Activated CD4-positive, alpha-beta memory T cell treated with anti-CD3 and anti-CD28 coated beads for 36 hours (primary cell): Measurements from ENCODE around the gene HOXA7. TPM values are rescaled to one million over a fixed set of nuclear protein-coding genes. Genes with fewer than 3 reads are reported as not detected.

Source experiments
- CTCF ChIA-PET: fragments of 350-600 bp; sonication (Branson Sonifier 250); formaldehyde crosslinking; loops from one replicate; lab custom pipeline; 2021; ENCODE audit warnings: antibody characterized with exemption, inconsistent platforms; lab: Charles Lee
- POLR2A ChIA-PET: fragments of 350-600 bp; sonication (Branson Sonifier 250); formaldehyde crosslinking; loops from one replicate; lab custom pipeline; 2021; ENCODE audit warnings: antibody characterized with exemption; lab: Charles Lee
- DNase-seq: peaks from one replicate; pipeline ENCODE4 v3.0.0-alpha.2; 2020
- H3K27ac Mint-ChIP-seq: one replicate; pipeline ENCODE4 v1.8.0; 2021; ENCODE audit warnings: mixed read lengths
- H3K27me3 Mint-ChIP-seq: one replicate; pipeline ENCODE4 v1.8.0; 2021; ENCODE audit warnings: mixed read lengths
- H3K36me3 Mint-ChIP-seq: one replicate; pipeline ENCODE4 v1.8.0; 2021; ENCODE audit warnings: mixed read lengths
- H3K4me1 Mint-ChIP-seq: one replicate; pipeline ENCODE4 v1.8.0; 2021; ENCODE audit warnings: low read depth, mixed read lengths
- H3K4me3 Mint-ChIP-seq: one replicate; pipeline ENCODE4 v1.8.0; 2021; ENCODE audit warnings: mild to moderate bottlenecking, mixed read lengths
- H3K9me3 Mint-ChIP-seq: one replicate; pipeline ENCODE4 v1.8.0; 2021; ENCODE audit warnings: mixed read lengths
- intact Hi-C: fragments of 100-400 bp; cut with micrococcal nuclease; formaldehyde crosslinking; loops from one replicate; pipeline ENCODE4 v1.15.1; 2023
- total RNA-seq, 2 experiments: library from RNA; stranded (reverse); gene quantifications; one replicate each; pipeline ENCODE4 v1.2.3, GENCODE V29; 2021

Gene HOXA7
- total RNA-seq, 2 experiments from 2014 or later, result not detected

- H3K27me3 Mint-ChIP-seq, result peaks cover 56% of the 10 kb centered on the region
- no peaks in the 10 kb centered on the region for H3K9me3 Mint-ChIP-seq
Observed at GRCh38 chr7:27145914-27146412, 10.5 kb downstream of the HOXA7 start.

GRCh38 chr7:27145165-27145913 lies 11.1 kb downstream of the HOXA7 start:
- H3K27me3 Mint-ChIP-seq, result peaks cover 51% of the 10 kb centered on the region
- POLR2A ChIA-PET, result no interaction called here
- H3K4me1 Mint-ChIP-seq, result peaks cover 7% of the 10 kb centered on the region
- H3K4me3 Mint-ChIP-seq, result no peak overlapping the region
- CTCF ChIA-PET, result interaction anchor here (1.0 kb wide), 1 partner anchor 11 kb away, joined by 3 read pairs; no protein-coding TSS in a partner anchor
- no peak for DNase-seq
- H3K27ac Mint-ChIP-seq, result no peak overlapping the region
- H3K36me3 Mint-ChIP-seq, result no peaks in the 10 kb centered on the region
- intact Hi-C loops, result no loop called here
- H3K9me3 Mint-ChIP-seq, result no peaks in the 10 kb centered on the region

More at GRCh38 chr7:27145914-27146412, 10.5 kb downstream of the HOXA7 start:
- intact Hi-C loops, result no loop called here
- Mint-ChIP-seq H3K4me3 (no peak overlapping the region), H3K4me1 (peaks cover 12% of the 10 kb centered on the region), H3K36me3 (no peaks in the 10 kb centered on the region), H3K27ac (no peak overlapping the region)
- ChIA-PET POLR2A (no interaction called here), CTCF (no interaction called here)
- no peak for DNase-seq

GRCh38 chr7:27144781-27145164 lies 11.7 kb downstream of the HOXA7 start:
- intact Hi-C loops, result no loop called here
- POLR2A ChIA-PET, result no interaction called here
- DNase-seq, result no peak
- Mint-ChIP-seq H3K36me3 (no peaks in the 10 kb centered on the region), H3K4me3 (no peak overlapping the region), H3K4me1 (peaks cover 7% of the 10 kb centered on the region), H3K9me3 (no peaks in the 10 kb centered on the region), H3K27ac (no peak overlapping the region), H3K27me3 (peaks cover 45% of the 10 kb centered on the region)
- CTCF ChIA-PET, result interaction anchor here (1.0 kb wide), 1 partner anchor 11 kb away, joined by 3 read pairs; no protein-coding TSS in a partner anchor

- Mint-ChIP-seq H3K27ac (no peak overlapping the region), H3K27me3 (peaks cover 42% of the 10 kb centered on the region), H3K4me3 (no peak overlapping the region), H3K4me1 (peaks cover 7% of the 10 kb centered on the region), H3K9me3 (no peaks in the 10 kb centered on the region), H3K36me3 (no peaks in the 10 kb centered on the region)
- CTCF ChIA-PET, result interaction anchor here (1.0 kb wide), 1 partner anchor 10 kb away, joined by 3 read pairs; no protein-coding TSS in a partner anchor
- intact Hi-C loops, result no loop called here
- no peak for DNase-seq
- POLR2A ChIA-PET, result no interaction called here
Observed at GRCh38 chr7:27143950-27144780, 12.3 kb downstream of the HOXA7 start.

GRCh38 chr7:27143023-27143949 lies 13.2 kb downstream of the HOXA7 start, which contains the start of gene HOXA5:
Gene HOXA5 (minus strand): TSS chr7:27143681. CDS start chr7:27143607, 74 bp downstream.
- no peak within 1 kb of the TSS for H3K27ac Mint-ChIP-seq
- intact Hi-C loops, result no loop called here
- ChIA-PET CTCF (interaction anchor here (0.6 to 0.9 kb wide), 2 partner anchors 36 to 53 kb away, joined by 3 read pairs; no protein-coding TSS in a partner anchor), POLR2A (no interaction called here)
- H3K9me3 Mint-ChIP-seq, result no peaks in the 10 kb centered on the region
- H3K4me3 Mint-ChIP-seq, result no peak within 1 kb of the TSS
- H3K36me3 Mint-ChIP-seq, result no peaks in the 10 kb centered on the region
- peaks cover 4% of the 10 kb centered on the region for H3K4me1 Mint-ChIP-seq
- no peak for DNase-seq
- H3K27me3 Mint-ChIP-seq, result peaks cover 40% of the 10 kb centered on the region

GRCh38 chr7:27142580-27143022 lies 13.9 kb downstream of the HOXA7 start:
- Mint-ChIP-seq H3K27ac (no peak overlapping the region), H3K4me3 (no peak overlapping the region), H3K27me3 (peaks cover 39% of the 10 kb centered on the region), H3K4me1 (no peaks in the 10 kb centered on the region), H3K9me3 (no peaks in the 10 kb centered on the region), H3K36me3 (no peaks in the 10 kb centered on the region)
- DNase-seq, result no peak
- intact Hi-C loops, result no loop called here
- CTCF ChIA-PET, result interaction anchor here (0.9 kb wide), 1 partner anchor 53 kb away, joined by 3 read pairs; no protein-coding TSS in a partner anchor
- POLR2A ChIA-PET, result no interaction called here

- no peaks in the 10 kb centered on the region for H3K9me3 Mint-ChIP-seq
- intact Hi-C loops, result no loop called here
- no peaks in the 10 kb centered on the region for H3K4me1 Mint-ChIP-seq
- POLR2A ChIA-PET, result no interaction called here
- no peak overlapping the region for H3K4me3 Mint-ChIP-seq
- CTCF ChIA-PET, result no interaction called here
- H3K27ac Mint-ChIP-seq, result no peak overlapping the region
- no peak for DNase-seq
- H3K36me3 Mint-ChIP-seq, result no peaks in the 10 kb centered on the region
- peaks cover 38% of the 10 kb centered on the region for H3K27me3 Mint-ChIP-seq
Observed at GRCh38 chr7:27141923-27142579, 14.4 kb downstream of the HOXA7 start.

- no peaks in the 10 kb centered on the region for H3K36me3 Mint-ChIP-seq
- ChIA-PET CTCF (no interaction called here), POLR2A (no interaction called here)
- peaks cover 33% of the 10 kb centered on the region for H3K27me3 Mint-ChIP-seq
- H3K4me3 Mint-ChIP-seq, result no peak overlapping the region
- H3K4me1 Mint-ChIP-seq, result no peaks in the 10 kb centered on the region
- DNase-seq, result no peak
- no peak overlapping the region for H3K27ac Mint-ChIP-seq
- H3K9me3 Mint-ChIP-seq, result no peaks in the 10 kb centered on the region
- intact Hi-C loops, result no loop called here
Observed at GRCh38 chr7:27141137-27141922, 15.1 kb downstream of the HOXA7 start.

GRCh38 chr7:27140126-27140857 lies 16.2 kb downstream of the HOXA7 start:
- H3K4me1 Mint-ChIP-seq, result peaks cover 2% of the 10 kb centered on the region
- DNase-seq, result no peak
- ChIA-PET CTCF (no interaction called here), POLR2A (no interaction called here)
- intact Hi-C loops, result no loop called here
- peaks cover 36% of the 10 kb centered on the region for H3K27me3 Mint-ChIP-seq
- no peak overlapping the region for H3K27ac Mint-ChIP-seq
- no peaks in the 10 kb centered on the region for H3K36me3 Mint-ChIP-seq
- H3K9me3 Mint-ChIP-seq, result no peaks in the 10 kb centered on the region
- H3K4me3 Mint-ChIP-seq, result no peak overlapping the region
